GM18498 (cell line): ENCODE data around the gene MATCAP1.

Experiments used
- ATAC-seq: cut with Tn5 transposase; IDR thresholded peaks from one replicate; pipeline ENCODE4 v1.9.1; 2021; ENCODE audit warnings: mild to moderate bottlenecking, moderate library complexity; ENCODE audit not compliant: unreplicated experiment

MATCAP1 gene

GRCh38 chr16:67144943-67145342 lies 38.8 kb downstream of the MATCAP1 start:
- ATAC-seq = no peak

- no peak for ATAC-seq
These were observed 41.4 kb downstream of the MATCAP1 start for GRCh38 chr16:67142342-67142741.

- no peak for ATAC-seq
These were observed 42.4 kb downstream of the MATCAP1 start for GRCh38 chr16:67141391-67141790.

GRCh38 chr16:67137605-67138004 lies 46.2 kb downstream of the MATCAP1 start:
- no peak for ATAC-seq

GRCh38 chr16:67129422-67129821 lies 54.3 kb downstream of the MATCAP1 start:
- ATAC-seq = no peak

- ATAC-seq = no peak
These were observed 54.9 kb downstream of the MATCAP1 start for GRCh38 chr16:67128887-67129286.

- no peak for ATAC-seq
These were observed 55.3 kb downstream of the MATCAP1 start for GRCh38 chr16:67128417-67128816.
